Fibroblast of lung (primary cell): Measurements from ENCODE around the gene GABRB3.

ENCODE experiments used
- CTCF ChIP-seq, 2 donors: IDR thresholded peaks in 1 of 2; conservative IDR thresholded peaks in 1 of 2; 1 replicate in 1 of 2; 2 replicates in 1 of 2; pipeline ENCODE4 v1.5.1; 2011 to 2012; ENCODE audit warnings: low read length in 2 of 2, control low read depth in 1 of 2, inconsistent platforms in 1 of 2, low read depth in 1 of 2, mild to moderate bottlenecking in 1 of 2
- EZH2 ChIP-seq: IDR thresholded peaks from 2 replicates; pipeline ENCODE4 v1.5.1; 2012; ENCODE audit warnings: low read length, control low read depth, mild to moderate bottlenecking; ENCODE audit errors: missing control alignments

- no peak for TF ChIP-seq CTCF (conservative IDR thresholded peaks at IDR 0.05 in 1 of 2, IDR thresholded peaks at IDR 0.05 in 1 of 2; ENCODE audit: low read depth in 1 of 2, low read length in 2 of 2)
- TF ChIP-seq EZH2, result no peak
Measured at GRCh38 chr15:26630857-26631256, 142.0 kb downstream of the GABRB3 start.
